Activated T-cell treated with anti-CD3 and anti-CD28 coated beads, Interleukin-2, amount 50 U/mL, for 72 hours (primary cell): ENCODE data around the gene FBXO42. TPM values are rescaled to one million over a fixed set of nuclear protein-coding genes. Genes with fewer than 3 reads are reported as not detected.

Experiments used
- ATAC-seq, 2 donors: fragments of 150-1000 bp; cut with Tn5 transposase; replicated peaks in 1 of 2; 2 replicates each; pipeline ENCODE4 v1.10.0; 2021; ENCODE audit warnings: moderate library complexity in 2 of 2, mild to moderate bottlenecking in 1 of 2
- DNase-seq, 2 donors: peaks; one replicate each; pipeline ENCODE4 v3.0.0; 2021 to 2022; ENCODE audit warnings: mixed read lengths in 1 of 2
- H3K27ac Mint-ChIP-seq: one replicate; pipeline ENCODE4 v1.8.0; 2022; ENCODE audit warnings: mild to moderate bottlenecking, moderate library complexity, mixed read lengths
- H3K27me3 Mint-ChIP-seq: one replicate; pipeline ENCODE4 v1.8.0; 2022; ENCODE audit warnings: low read depth, mixed read lengths
- H3K36me3 Mint-ChIP-seq, 2 donors: one replicate each; pipeline ENCODE4 v1.8.0; 2022; ENCODE audit warnings: mixed read lengths in 2 of 2, mild to moderate bottlenecking in 1 of 2; ENCODE audit not compliant: insufficient read depth in 2 of 2
- H3K4me1 Mint-ChIP-seq: one replicate; pipeline ENCODE4 v1.8.0; 2022; ENCODE audit warnings: low read depth, mixed read lengths
- H3K4me3 Mint-ChIP-seq, 2 donors: one replicate each; pipeline ENCODE4 v1.8.0; 2022; ENCODE audit warnings: mild to moderate bottlenecking in 2 of 2, mixed read lengths in 2 of 2, moderate library complexity in 2 of 2
- H3K9me3 Mint-ChIP-seq, 2 donors: one replicate each; pipeline ENCODE4 v1.8.0; 2022; ENCODE audit warnings: mixed read lengths in 2 of 2
- total RNA-seq, 2 donors: library from RNA; stranded (reverse); gene quantifications; one replicate each; pipeline ENCODE4 v1.2.3, GENCODE V29; 2022

Gene FBXO42
- total RNA-seq, 2 donors from 2014 or later, result 18.2 to 23.7 TPM

DNA sequence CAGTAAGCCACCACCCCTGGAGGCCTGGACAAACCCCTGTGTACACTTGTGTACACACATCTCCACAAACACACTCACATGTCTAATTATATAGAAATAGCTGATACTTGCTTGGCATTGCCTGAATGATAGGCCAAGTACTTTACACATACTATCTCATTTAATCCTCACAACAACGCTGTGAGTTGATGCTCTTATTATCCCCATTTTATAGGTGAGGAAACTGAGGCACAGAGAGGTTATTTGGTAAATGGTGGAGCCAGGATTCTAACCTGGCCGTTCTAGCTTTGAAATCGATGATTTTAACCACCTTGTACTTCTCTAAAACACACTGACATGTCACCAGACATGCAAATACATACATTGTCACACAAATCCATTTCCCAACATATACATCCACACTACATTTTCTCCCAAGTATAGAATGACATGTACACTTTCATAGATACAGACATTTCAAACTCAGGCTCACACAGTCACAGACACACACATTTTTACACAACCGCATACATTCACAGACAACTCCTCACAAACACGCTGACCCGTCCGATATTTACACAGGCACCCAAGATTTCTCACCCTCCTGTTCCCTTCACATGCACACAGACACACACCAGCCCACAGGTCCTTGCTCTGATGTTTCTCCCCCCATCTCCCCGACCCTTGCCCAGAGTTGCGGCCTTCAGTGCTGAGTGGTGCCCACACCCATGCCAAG, 143.0 kb downstream of the FBXO42 start:
- no peak overlapping the region for H3K27ac Mint-ChIP-seq
- H3K36me3 Mint-ChIP-seq, result no peaks in the 10 kb centered on the region
- H3K4me3 Mint-ChIP-seq, result no peak overlapping the region
- no peaks in the 10 kb centered on the region for H3K27me3 Mint-ChIP-seq
- peaks cover 5% of the 10 kb centered on the region for H3K4me1 Mint-ChIP-seq
- ATAC-seq, result no peak
- H3K9me3 Mint-ChIP-seq, result no peaks in the 10 kb centered on the region
- no peak for DNase-seq

DNA sequence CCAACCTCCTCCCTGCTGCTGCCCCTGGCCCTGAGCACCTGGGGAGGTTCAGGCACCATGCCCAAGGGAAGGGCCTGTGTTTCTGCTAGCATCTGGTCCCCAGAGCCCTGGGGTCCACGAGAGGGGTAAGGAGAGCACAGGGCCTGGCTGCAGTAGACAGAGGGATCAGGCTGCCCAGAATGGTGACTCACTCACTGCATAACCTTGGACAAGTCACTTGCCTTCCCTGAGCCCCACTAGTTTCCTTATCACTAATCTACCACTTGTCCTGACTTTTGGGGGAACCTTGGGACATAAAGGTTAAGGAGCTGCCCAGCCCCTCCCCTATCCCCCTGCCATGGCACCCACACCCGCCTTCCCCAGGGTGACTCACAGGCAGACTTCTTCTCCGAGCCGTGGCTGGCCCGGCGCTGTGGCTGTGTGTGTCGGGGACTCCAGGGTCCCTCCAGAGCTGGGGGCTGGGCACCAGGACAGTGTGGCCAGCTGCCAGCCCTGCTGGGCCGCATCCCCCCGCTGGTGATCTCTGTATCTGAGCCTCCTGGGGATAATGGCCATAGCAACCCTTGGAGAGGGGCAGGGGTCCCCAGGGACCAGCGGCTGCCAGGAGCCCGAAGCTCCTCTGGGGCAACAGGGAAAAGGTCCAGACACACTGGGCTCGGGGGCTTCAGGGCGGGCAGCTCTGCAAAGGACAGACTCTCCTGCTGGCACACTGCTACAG, 143.9 kb downstream of the FBXO42 start:
- no peaks in the 10 kb centered on the region for H3K9me3 Mint-ChIP-seq
- no peak for ATAC-seq
- H3K27ac Mint-ChIP-seq, result no peak overlapping the region
- no peaks in the 10 kb centered on the region for H3K36me3 Mint-ChIP-seq
- H3K4me1 Mint-ChIP-seq, result peaks cover 5% of the 10 kb centered on the region
- H3K27me3 Mint-ChIP-seq, result no peaks in the 10 kb centered on the region
- DNase-seq, result no peak
- peak overlapping the region; percentile 19 to 47 for H3K4me3 Mint-ChIP-seq

DNA sequence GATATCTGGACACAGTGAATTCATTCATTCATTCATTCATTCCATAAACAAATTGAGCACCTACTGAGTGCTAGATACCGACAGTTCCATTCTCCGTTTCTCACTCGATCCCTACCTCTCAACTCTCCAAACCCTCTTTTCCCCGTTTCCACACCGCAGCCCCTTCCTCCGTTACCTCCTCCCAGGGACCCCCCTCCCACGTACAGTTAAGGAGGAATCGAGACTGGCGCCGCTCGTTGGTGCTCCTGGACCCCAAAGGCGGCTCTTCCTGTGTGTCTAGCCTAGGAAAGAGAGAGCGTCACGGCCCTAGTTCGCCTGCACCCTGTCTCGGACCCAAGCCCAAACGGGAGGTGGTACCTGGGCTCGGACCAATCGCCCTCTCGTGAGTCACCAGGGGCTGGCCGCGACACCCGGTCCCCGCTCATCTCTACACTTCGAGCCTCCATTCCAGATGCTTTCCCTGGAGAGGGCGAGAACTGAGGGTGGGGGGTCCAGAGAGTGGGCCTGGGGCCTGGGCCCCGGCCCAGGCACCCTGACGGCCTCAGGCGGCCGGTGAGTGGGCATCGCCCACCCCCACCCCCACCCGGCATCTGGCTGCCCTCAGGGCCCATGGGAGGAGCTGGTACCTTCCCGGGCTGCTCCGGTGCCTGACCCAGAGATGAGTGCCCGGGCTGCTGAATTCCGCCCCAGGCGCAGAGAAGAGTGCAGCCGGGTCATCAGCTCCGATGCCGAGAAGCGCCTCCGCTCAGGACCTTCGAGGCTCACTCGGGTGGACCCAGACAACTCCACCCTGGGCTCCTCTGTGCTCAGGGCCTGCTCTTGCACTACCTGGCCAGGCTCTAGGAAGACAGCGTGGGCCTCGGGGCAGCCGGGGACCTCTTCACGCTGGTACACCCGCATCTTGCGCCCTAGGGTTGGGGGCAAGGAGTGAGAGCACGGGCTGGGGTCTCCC, 144.7 kb downstream of the FBXO42 start:
- H3K9me3 Mint-ChIP-seq, result no peaks in the 10 kb centered on the region
- no peak overlapping the region for H3K27ac Mint-ChIP-seq
- H3K4me3 Mint-ChIP-seq, result peak overlapping the region; percentile 87 to 92
- no peak for ATAC-seq
- DNase-seq, result no peak
- no peaks in the 10 kb centered on the region for H3K36me3 Mint-ChIP-seq
- H3K4me1 Mint-ChIP-seq, result peaks cover 5% of the 10 kb centered on the region
- no peaks in the 10 kb centered on the region for H3K27me3 Mint-ChIP-seq

DNA sequence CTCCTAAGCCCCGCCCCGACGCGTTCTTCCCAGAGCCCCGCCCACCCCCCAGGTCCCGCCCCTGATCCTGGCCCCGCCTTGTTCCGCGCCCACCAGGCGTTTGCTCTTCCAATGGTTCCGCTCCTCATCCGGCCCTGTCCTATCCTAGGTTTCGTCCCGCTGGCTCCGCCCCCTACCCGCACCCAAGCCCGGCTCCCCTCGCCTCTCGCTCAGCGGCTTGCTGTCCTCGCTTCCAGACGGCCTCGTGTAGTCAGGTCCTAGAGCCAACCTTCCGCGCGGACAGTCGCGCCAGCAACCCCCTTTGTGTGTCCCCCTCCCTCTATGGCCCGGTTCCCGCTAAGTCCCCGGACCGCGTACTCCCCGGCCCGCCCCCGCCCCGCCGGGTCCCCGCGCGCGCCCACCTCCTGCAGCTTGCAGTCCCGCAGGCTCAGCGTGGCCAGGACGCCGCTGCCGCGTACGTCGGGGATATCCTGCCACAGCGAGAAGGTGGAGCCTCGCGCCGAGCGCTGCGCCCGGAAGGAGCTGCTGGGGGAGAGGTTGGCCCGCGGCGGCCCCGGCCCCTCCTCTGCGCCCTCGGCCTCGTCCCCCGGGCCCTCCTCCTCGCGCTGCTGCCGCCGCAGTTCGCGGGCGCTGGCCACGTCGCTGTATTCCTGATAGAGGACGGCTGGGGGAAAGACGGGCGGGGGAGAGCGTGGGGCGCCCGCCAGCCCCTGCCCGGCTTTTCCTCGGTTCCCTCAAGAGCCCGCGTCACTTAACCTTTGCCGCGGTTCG, 145.5 kb downstream of the FBXO42 start:
- Mint-ChIP-seq H3K27ac (peak overlapping the region; percentile 79), H3K9me3 (no peaks in the 10 kb centered on the region), H3K4me1 (peaks cover 5% of the 10 kb centered on the region), H3K4me3 (peak overlapping the region; percentile 87 to 92), H3K36me3 (no peaks in the 10 kb centered on the region), H3K27me3 (no peaks in the 10 kb centered on the region)
- peak; percentile 92 to 93 for ATAC-seq
- DNase-seq, result peak; percentile 92 to 96

DNA sequence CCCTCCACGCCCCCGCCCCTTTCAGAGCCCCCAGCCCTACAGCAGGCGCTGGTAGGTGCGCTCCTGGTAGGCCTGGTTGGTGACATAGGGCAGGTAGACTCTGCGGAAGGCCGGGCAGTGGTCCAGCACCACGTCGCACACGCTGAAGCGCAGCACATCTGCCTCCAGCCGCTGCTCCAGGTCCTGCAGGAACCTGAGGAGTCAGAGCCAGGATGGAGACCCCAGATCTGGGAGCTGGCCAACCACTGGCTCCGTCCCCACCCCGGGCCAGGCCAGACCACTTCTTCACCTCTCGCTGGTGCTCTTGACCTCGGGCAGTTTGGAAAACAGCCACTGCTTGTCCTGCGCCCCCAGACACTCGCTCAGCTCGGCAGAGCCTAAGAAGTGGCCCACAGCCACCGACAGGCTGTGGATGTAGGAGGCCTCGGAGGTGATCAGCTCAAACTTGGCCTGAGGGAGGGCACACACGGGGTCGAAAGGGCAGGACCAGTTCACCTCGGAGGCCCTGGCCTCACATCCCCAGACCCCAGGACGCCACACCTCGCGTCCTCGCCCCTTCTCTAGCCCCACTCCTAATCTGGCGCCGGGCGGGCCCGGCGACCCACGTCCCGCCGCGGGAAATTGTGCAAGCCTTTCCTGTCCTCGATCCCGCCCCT, 146.3 kb downstream of the FBXO42 start:
- no peaks in the 10 kb centered on the region for H3K9me3 Mint-ChIP-seq
- no peak for ATAC-seq

DNA sequence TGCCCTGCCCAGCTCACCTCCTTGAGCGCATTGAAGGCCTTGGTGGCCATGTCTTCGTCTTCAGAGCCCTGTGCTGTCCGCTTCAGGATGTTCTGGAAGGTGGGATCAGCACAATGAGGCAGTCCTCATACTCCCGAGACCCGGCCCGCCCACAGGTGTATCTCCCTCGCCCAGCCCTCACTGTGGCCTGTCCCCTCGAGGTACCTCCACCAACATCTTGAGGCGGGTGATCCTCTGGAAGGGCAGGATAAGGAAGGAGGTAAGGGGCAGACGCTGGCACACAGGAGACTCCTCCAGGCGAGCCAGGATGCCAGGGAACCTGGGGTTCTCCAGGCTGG, 147.0 kb downstream of the FBXO42 start:
- H3K27me3 Mint-ChIP-seq, result no peaks in the 10 kb centered on the region
- no peak for DNase-seq
- peaks cover 5% of the 10 kb centered on the region for H3K4me1 Mint-ChIP-seq

More for the DNA sequence above, 146.3 kb downstream of the FBXO42 start:
- DNase-seq, result no peak
- Mint-ChIP-seq H3K36me3 (no peaks in the 10 kb centered on the region), H3K27me3 (no peaks in the 10 kb centered on the region), H3K4me3 (peak overlapping the region; percentile 87 to 92), H3K4me1 (peaks cover 5% of the 10 kb centered on the region), H3K27ac (peak overlapping the region; percentile 62)

DNA sequence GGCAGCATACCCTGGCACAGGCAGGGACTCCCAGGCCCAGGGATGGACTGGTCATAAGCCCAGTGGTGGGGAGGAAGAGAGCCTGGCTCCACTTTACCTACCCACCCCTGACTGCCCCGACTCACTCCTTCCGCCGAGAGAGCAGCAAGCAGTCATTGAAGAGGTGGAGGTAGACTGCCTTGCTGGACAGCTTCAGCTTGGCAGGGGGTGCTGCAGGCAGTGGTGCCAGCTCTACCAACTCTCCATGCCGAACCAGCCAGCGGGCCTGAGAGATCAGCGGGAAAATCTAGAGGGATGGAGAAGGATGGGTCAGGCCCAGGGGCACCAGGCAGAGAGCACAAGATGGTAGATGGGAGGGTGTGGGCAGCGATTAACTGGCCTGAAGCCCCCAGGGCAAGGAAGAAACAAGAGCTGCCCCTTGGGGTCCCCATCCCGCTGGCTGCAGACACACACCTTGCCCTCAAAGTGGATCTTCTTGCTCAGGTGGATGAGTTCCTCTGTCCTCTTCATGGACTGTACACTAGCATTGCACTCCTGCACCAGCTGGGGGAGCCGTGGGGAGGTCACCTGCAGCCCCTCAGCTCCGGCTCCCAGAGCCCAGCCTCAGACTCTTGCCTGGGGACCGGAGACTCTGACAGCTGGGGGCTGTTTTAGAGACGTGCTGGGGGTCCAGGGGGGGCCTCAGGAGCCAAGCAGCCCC, 147.5 kb downstream of the FBXO42 start:
- Mint-ChIP-seq H3K4me1 (peaks cover 5% of the 10 kb centered on the region), H3K27me3 (no peaks in the 10 kb centered on the region), H3K27ac (no peak overlapping the region), H3K9me3 (no peaks in the 10 kb centered on the region), H3K4me3 (no peak overlapping the region), H3K36me3 (no peaks in the 10 kb centered on the region)
- no peak for ATAC-seq
- DNase-seq, result peak; percentile 37 to 63

More for the DNA sequence above, 147.0 kb downstream of the FBXO42 start:
- Mint-ChIP-seq H3K4me3 (peak overlapping the region in 1 of 2 donors; percentile 33), H3K27ac (no peak overlapping the region), H3K9me3 (no peaks in the 10 kb centered on the region), H3K36me3 (no peaks in the 10 kb centered on the region)
- ATAC-seq, result no peak

DNA sequence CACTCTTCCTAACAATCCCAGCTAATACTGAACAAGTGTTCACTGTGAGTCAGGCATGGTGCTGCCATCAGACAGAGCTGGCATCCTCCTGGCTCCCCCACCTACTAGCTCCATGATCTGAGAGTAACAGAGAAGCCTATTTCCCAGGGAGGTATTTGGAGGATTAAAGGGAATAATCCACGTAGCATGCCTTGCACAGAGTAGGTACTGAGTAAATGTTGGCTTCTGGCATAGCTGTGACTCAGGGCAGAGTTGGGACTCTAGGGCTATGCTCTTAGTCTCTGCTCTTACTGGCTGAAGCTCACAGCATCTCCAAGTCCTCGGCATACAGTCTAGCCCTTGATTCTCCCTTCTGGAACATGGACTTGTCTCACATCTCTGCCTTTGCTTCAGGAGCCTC, 148.1 kb downstream of the FBXO42 start:
- Mint-ChIP-seq H3K4me3 (no peak overlapping the region), H3K27ac (no peak overlapping the region), H3K27me3 (no peaks in the 10 kb centered on the region), H3K9me3 (no peaks in the 10 kb centered on the region), H3K36me3 (no peaks in the 10 kb centered on the region), H3K4me1 (peaks cover 5% of the 10 kb centered on the region)
- ATAC-seq (no peak), DNase-seq (no peak)

DNA sequence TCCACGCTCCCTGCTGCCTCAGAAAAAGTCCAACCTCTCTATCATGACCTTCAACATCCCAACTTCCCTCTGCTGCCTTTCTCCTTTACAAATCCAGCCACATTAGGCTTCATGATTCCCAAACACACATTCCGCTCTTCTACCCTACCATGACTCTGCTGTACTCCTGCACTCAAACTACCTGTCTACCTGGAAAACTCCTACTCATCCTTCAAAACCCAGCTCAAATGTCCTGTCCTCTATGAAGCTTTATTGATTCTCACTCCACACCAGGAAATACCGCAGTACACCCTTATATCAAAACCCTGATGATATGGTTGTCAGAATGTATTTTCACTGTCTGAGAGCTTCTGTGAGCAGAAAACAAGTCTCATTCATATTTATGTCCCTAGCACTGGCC, 148.7 kb downstream of the FBXO42 start:
- no peaks in the 10 kb centered on the region for H3K9me3 Mint-ChIP-seq
- ATAC-seq (no peak), DNase-seq (no peak)
- H3K4me3 Mint-ChIP-seq, result no peak overlapping the region
- H3K27me3 Mint-ChIP-seq, result no peaks in the 10 kb centered on the region
- no peak overlapping the region for H3K27ac Mint-ChIP-seq
- H3K36me3 Mint-ChIP-seq, result no peaks in the 10 kb centered on the region
- peaks cover 10% of the 10 kb centered on the region for H3K4me1 Mint-ChIP-seq

DNA sequence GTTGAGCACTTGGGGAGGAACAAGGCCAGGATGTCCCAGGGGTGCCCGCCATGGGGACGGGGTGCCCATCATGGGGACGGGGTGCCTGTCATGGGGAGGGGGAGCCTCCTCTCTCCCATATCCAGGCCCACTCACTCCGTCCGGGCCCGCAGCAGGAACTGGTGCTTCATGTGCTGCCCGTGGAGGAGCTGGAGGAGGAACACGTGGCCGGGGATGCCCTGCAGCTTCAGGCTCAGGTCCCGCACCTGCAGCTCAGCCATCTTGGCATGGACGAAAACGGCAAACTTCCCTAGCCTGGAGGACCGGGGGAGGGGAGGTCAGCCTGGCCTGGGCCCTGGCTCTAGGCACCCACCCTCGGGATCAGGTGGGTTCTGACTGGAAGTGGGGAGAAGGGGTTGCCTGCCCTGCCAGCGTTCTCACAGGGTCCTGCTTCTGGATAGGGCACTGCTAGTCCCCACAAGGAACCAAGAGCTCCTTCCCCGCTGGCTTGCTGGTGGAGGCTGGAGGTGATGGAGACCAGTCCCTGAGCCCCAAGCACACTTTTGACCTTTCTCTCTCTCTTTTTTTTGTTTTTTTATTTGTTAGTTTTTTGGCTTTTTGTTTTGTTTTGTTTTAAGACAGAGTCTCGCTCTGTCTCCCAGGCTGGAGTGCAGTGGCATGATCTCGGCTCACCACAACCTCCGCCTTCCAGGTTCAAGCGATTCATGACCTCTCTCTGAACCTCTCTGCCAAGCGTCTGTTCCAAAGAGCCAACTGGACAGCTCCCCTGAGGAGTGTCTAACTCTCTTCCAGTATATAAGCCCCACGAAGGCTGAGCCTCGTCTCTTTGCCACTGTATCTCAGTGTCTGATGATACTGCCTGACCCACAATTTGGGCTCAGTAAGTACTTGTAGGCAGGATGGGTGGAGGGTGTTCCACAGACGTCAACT, 149.7 kb downstream of the FBXO42 start:
- Mint-ChIP-seq H3K4me3 (no peak overlapping the region), H3K27ac (no peak overlapping the region), H3K27me3 (no peaks in the 10 kb centered on the region), H3K4me1 (peaks cover 11% of the 10 kb centered on the region), H3K36me3 (no peaks in the 10 kb centered on the region), H3K9me3 (no peaks in the 10 kb centered on the region)
- ATAC-seq (no peak), DNase-seq (no peak)

DNA sequence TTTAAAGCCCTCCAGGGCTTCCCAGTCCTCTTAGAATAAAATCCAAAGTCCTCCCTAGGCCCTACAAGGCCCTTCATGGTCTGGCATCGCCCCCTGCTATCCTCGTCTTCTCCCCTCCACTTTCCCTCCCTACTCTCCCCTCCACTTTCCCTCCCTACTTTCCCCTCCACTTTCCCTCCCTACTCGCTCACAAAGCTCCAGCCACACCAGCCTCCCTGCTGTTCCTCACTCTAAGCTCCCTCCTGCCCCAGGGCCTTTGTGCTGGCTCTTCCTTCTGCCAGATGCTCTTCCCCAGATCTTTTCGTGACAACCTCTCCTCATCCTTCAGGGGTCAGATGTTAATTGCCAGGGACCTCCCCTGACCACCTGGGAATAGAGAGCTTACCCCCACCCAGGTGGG, 152.6 kb downstream of the FBXO42 start:
- Mint-ChIP-seq H3K36me3 (no peaks in the 10 kb centered on the region), H3K9me3 (no peaks in the 10 kb centered on the region), H3K27ac (no peak overlapping the region), H3K27me3 (no peaks in the 10 kb centered on the region), H3K4me3 (no peak overlapping the region), H3K4me1 (peaks cover 6% of the 10 kb centered on the region)
- ATAC-seq (no peak), DNase-seq (no peak)
